ENCODE results near the gene FBXL17. TPM values are rescaled to one million over a fixed set of nuclear protein-coding genes. Genes with fewer than 3 reads are reported as not detected.
A peak's percentile ranks its signal among the peaks of the same experiment; 100 is the strongest.

Gene FBXL17
- polyA plus RNA-seq, 1 of the 3 experiments (the other 2 are of a cell fraction), result 4.4 TPM

DNA sequence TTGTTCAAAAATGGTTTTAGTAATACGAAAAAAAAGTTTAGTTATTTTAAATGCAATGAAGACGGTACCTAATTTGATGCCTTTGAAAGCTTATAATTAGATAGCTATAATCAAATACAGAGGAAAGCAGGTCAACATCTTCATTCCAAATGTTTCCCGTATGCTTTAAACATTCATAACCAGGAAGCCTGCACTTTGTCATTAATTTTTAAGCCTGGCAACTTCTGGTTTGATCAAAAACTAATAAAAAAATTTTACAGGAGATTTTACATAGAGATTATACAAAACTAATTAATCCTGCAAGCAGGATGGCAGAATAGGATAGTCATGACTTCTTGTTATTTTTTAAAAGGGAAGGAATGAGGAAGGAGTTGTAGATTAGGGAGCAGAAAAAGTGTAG lies 353.0 kb downstream of the FBXL17 start:
- Histone ChIP-seq H3K4me2 (no peak overlapping the region), H3K9me2 (no peaks in the 10 kb centered on the region), H2AFZ (ENCODE audit: low read depth) (no peak overlapping the region), H3K9me3 (no peaks in the 10 kb centered on the region), H3K9ac (no peak overlapping the region), H3F3A (replicated peaks; ENCODE audit: insufficient read depth) (no peaks in the 10 kb centered on the region), H3K36me3 (replicated peaks in 1 of 2; ENCODE audit: control insufficient read depth in 1 of 2, insufficient read depth in 2 of 2, low read length in 1 of 2) (no peaks in the 10 kb centered on the region), H3K27me3 (ENCODE audit: insufficient read depth) (no peaks in the 10 kb centered on the region), H4K20me1 (ENCODE audit: insufficient read depth) (no peaks in the 10 kb centered on the region), H3K79me2 (ENCODE audit: insufficient read depth) (no peaks in the 10 kb centered on the region), H3K4me1 (ENCODE audit: control insufficient read depth in 1 of 2, insufficient read depth in 2 of 2, low read depth in 1 of 2, low read length in 1 of 2) (peaks cover 5 to 15% of the 10 kb centered on the region in 2 experiments; a peak in 2 of 4 replicates), H3K27ac (ENCODE audit: low read depth in 2 of 2, low read length in 1 of 2) (peak overlapping the region; percentile 14 to 97; a peak in 3 of 4 replicates), H3K4me3 (ENCODE audit: low read depth in 2 of 2, low read length in 1 of 2) (no peak overlapping the region)
- 33% methylated on average over 3 of the region's 3 CpGs for WGBS (ENCODE audit: low lambda C conversion rate)
- CTCF ChIA-PET, result interaction anchor here (1.2 kb wide), 1 partner anchor 65 kb away, joined by 3 read pairs; no protein-coding TSS in a partner anchor
- POLR2A ChIA-PET, result no interaction called here
- DNase-seq, result no peak
- TF ChIP-seq POLR2AphosphoS5 (IDR thresholded peaks at IDR 0.05; ENCODE audit: low read depth, low read length) (no peak), TEAD4 (IDR thresholded peaks at IDR 0.05; ENCODE audit: borderline replicate concordance, insufficient read depth) (no peak), MEF2A (IDR thresholded peaks at IDR 0.05; ENCODE audit: borderline replicate concordance, low read depth) (no peak), TCF12 (IDR thresholded peaks at IDR 0.05) (peak; percentile 34; the same call in 1 of the 2 replicates), ELF1 (IDR thresholded peaks at IDR 0.05) (no peak), RFX5 (IDR thresholded peaks at IDR 0.05; ENCODE audit: low read length) (no peak), FOXM1 (IDR thresholded peaks at IDR 0.05; ENCODE audit: low read depth) (no peak), NFIC (IDR thresholded peaks at IDR 0.05; ENCODE audit: borderline replicate concordance) (no peak), EZH2phosphoT487 (IDR thresholded peaks at IDR 0.05; ENCODE audit: borderline replicate concordance, low read depth) (no peak), MXI1 (IDR thresholded peaks at IDR 0.05; ENCODE audit: low read depth, low read length) (no peak; the same call in 1 of the 2 replicates), FOSL2 (IDR thresholded peaks at IDR 0.05; ENCODE audit: borderline replicate concordance, low read depth) (no peak), GATA2 (CRISPR knock-in tag; IDR thresholded peaks at IDR 0.05) (0 out of 2 replicates have a peak, but pooled peaks have one; percentile 12), TAF1 (IDR thresholded peaks at IDR 0.05; ENCODE audit: borderline replicate concordance, low read depth, low read length) (no peak), SIN3A (IDR thresholded peaks at IDR 0.05; ENCODE audit: borderline replicate concordance, low read depth, low read length) (no peak), CHD2 (IDR thresholded peaks at IDR 0.05; ENCODE audit: low read length, partially characterized antibody) (peak; percentile 18), EP300 (IDR thresholded peaks at IDR 0.05; ENCODE audit: borderline replicate concordance in 1 of 2, low read depth in 1 of 2, low read length in 1 of 2) (peak in 1 of 2 experiments; percentile 91; a peak in 2 of 4 replicates), YY1 (IDR thresholded peaks at IDR 0.05; ENCODE audit: low read depth) (no peak), FOXJ3 (CRISPR knock-in tag; IDR thresholded peaks at IDR 0.05) (no peak), JUND (IDR thresholded peaks at IDR 0.05) (no peak), GABPA (IDR thresholded peaks at IDR 0.05; ENCODE audit: low read depth) (no peak), NRF1 (IDR thresholded peaks at IDR 0.05; ENCODE audit: low read depth, low read length) (no peak), RCOR1 (IDR thresholded peaks at IDR 0.05; ENCODE audit: low read length) (peak; percentile 76)
- TF ChIP-seq, protein P1, sequence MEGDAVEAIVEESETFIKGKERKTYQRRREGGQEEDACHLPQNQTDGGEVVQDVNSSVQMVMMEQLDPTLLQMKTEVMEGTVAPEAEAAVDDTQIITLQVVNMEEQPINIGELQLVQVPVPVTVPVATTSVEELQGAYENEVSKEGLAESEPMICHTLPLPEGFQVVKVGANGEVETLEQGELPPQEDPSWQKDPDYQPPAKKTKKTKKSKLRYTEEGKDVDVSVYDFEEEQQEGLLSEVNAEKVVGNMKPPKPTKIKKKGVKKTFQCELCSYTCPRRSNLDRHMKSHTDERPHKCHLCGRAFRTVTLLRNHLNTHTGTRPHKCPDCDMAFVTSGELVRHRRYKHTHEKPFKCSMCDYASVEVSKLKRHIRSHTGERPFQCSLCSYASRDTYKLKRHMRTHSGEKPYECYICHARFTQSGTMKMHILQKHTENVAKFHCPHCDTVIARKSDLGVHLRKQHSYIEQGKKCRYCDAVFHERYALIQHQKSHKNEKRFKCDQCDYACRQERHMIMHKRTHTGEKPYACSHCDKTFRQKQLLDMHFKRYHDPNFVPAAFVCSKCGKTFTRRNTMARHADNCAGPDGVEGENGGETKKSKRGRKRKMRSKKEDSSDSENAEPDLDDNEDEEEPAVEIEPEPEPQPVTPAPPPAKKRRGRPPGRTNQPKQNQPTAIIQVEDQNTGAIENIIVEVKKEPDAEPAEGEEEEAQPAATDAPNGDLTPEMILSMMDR (IDR thresholded peaks at IDR 0.05), result no peak
- TF ChIP-seq, protein P2, sequence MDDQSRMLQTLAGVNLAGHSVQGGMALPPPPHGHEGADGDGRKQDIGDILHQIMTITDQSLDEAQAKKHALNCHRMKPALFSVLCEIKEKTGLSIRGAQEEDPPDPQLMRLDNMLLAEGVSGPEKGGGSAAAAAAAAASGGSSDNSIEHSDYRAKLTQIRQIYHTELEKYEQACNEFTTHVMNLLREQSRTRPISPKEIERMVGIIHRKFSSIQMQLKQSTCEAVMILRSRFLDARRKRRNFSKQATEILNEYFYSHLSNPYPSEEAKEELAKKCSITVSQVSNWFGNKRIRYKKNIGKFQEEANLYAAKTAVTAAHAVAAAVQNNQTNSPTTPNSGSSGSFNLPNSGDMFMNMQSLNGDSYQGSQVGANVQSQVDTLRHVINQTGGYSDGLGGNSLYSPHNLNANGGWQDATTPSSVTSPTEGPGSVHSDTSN (IDR thresholded peaks at IDR 0.05), result no peak
- TF ChIP-seq, protein P3, sequence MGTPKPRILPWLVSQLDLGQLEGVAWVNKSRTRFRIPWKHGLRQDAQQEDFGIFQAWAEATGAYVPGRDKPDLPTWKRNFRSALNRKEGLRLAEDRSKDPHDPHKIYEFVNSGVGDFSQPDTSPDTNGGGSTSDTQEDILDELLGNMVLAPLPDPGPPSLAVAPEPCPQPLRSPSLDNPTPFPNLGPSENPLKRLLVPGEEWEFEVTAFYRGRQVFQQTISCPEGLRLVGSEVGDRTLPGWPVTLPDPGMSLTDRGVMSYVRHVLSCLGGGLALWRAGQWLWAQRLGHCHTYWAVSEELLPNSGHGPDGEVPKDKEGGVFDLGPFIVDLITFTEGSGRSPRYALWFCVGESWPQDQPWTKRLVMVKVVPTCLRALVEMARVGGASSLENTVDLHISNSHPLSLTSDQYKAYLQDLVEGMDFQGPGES (IDR thresholded peaks at IDR 0.05; ENCODE audit: low read depth, low read length), result no peak
- TF ChIP-seq, protein P4, sequence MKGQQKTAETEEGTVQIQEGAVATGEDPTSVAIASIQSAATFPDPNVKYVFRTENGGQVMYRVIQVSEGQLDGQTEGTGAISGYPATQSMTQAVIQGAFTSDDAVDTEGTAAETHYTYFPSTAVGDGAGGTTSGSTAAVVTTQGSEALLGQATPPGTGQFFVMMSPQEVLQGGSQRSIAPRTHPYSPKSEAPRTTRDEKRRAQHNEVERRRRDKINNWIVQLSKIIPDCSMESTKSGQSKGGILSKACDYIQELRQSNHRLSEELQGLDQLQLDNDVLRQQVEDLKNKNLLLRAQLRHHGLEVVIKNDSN (IDR thresholded peaks at IDR 0.05; ENCODE audit: borderline replicate concordance, low read depth), result no peak
- TF ChIP-seq, protein P5, sequence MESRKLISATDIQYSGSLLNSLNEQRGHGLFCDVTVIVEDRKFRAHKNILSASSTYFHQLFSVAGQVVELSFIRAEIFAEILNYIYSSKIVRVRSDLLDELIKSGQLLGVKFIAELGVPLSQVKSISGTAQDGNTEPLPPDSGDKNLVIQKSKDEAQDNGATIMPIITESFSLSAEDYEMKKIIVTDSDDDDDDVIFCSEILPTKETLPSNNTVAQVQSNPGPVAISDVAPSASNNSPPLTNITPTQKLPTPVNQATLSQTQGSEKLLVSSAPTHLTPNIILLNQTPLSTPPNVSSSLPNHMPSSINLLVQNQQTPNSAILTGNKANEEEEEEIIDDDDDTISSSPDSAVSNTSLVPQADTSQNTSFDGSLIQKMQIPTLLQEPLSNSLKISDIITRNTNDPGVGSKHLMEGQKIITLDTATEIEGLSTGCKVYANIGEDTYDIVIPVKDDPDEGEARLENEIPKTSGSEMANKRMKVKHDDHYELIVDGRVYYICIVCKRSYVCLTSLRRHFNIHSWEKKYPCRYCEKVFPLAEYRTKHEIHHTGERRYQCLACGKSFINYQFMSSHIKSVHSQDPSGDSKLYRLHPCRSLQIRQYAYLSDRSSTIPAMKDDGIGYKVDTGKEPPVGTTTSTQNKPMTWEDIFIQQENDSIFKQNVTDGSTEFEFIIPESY (IDR thresholded peaks at IDR 0.05; ENCODE audit: borderline replicate concordance, low read depth), result no peak
- TF ChIP-seq, protein P6, sequence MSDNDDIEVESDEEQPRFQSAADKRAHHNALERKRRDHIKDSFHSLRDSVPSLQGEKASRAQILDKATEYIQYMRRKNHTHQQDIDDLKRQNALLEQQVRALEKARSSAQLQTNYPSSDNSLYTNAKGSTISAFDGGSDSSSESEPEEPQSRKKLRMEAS (IDR thresholded peaks at IDR 0.05; ENCODE audit: low read depth), result no peak

All from SK-N-SH (cell line).